ENCODE data around the gene CMSS1. TPM values are rescaled to one million over a fixed set of nuclear protein-coding genes. Genes with fewer than 3 reads are reported as not detected.

CMSS1 gene
- total and polyA plus RNA-seq, 12 donors: 16.2 to 75.6 (median 33.0) TPM

DNA sequence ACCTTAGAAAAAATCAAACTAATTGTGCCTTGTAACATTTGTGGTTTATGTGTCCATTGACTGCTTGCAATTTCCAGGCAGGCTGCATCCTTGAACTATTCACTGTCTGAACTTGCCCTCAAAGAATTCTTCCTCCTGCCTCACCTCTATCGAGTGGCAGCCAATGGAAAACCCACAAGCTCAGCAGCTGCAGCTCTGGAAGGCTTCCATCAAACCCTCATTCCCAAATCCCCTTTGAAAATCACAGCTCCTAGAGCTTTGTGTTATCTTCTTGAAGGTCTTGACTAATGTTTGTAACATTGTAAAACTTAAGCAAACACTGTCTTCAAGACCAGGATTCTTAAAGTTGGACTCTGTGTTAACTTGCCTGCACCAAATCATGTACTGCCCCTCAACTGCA lies 215.5 kb downstream of the CMSS1 start:
- Histone ChIP-seq H3K27ac (peak overlapping the region in 3 of 5 donors; percentile 24 to 50 (median 27)), H3K4me1 (replicated peaks in 1 of 2) (peaks cover 4 to 21% of the 10 kb centered on the region in 2 donors), H3K36me3 (replicated peaks in 1 of 2) (no peaks in the 10 kb centered on the region), H3K27me3 (no peaks in the 10 kb centered on the region), H3K9me3 (replicated peaks in 1 of 3) (no peaks in the 10 kb centered on the region), H3K4me3 (no peak overlapping the region)
- DNase-seq: peak in 5 of 7 donors; percentile 38 to 70 (median 57)
- intact Hi-C loops (cut with DNase I): no loop called here
- TF ChIP-seq, protein P1, sequence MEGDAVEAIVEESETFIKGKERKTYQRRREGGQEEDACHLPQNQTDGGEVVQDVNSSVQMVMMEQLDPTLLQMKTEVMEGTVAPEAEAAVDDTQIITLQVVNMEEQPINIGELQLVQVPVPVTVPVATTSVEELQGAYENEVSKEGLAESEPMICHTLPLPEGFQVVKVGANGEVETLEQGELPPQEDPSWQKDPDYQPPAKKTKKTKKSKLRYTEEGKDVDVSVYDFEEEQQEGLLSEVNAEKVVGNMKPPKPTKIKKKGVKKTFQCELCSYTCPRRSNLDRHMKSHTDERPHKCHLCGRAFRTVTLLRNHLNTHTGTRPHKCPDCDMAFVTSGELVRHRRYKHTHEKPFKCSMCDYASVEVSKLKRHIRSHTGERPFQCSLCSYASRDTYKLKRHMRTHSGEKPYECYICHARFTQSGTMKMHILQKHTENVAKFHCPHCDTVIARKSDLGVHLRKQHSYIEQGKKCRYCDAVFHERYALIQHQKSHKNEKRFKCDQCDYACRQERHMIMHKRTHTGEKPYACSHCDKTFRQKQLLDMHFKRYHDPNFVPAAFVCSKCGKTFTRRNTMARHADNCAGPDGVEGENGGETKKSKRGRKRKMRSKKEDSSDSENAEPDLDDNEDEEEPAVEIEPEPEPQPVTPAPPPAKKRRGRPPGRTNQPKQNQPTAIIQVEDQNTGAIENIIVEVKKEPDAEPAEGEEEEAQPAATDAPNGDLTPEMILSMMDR (IDR thresholded peaks at IDR 0.05): no peak
- TF ChIP-seq POLR2A (IDR thresholded peaks at IDR 0.05): no peak
- WGBS, 4 donors: 27 to 44% (median 37%) methylated on average over 1 of the region's 1 CpG

DNA sequence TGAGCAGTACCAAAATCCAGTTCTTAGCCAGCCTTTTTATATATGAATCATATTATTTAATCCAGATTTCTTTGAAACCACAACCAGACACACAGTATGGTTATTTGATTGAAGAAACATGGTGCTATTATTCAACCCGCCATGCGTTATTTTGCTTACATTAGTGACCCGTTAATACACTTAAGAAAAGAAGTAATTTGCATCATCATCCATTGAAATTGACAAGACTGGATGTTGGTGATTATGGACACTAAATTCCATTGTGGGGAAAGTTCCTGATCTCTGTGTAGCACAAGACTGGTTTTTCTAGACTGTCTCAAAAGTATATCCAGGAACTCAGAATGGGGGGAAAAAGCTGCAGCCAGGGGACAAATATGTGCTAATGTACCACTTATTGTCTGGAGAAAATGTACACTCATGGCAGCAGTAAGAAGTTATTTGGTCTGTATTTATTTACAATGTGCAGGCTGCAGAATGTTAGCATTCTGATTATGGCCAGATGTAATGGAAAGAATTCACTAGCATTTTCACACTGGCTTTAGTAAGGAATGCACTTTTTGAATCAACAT lies 216.3 kb downstream of the CMSS1 start:
- peaks cover 4 to 21% of the 10 kb centered on the region in 2 donors for H3K4me1 ChIP-seq (replicated peaks in 1 of 2)
- 95 to 98% (median 97%) methylated on average over 3 of the region's 3 CpGs for WGBS, 4 donors
- H3K4me3 ChIP-seq: no peak overlapping the region
- H3K27me3 ChIP-seq: no peaks in the 10 kb centered on the region
- no peaks in the 10 kb centered on the region for H3K9me3 ChIP-seq (replicated peaks in 1 of 3)
- H3K27ac ChIP-seq: peak overlapping the region in 1 of 5 donors; percentile 24
- intact Hi-C loops (cut with DNase I): no loop called here
- H3K36me3 ChIP-seq (replicated peaks in 1 of 2): no peaks in the 10 kb centered on the region
- no peak for DNase-seq
- no peak for TF ChIP-seq POLR2A (IDR thresholded peaks at IDR 0.05)
- TF ChIP-seq, protein P1 (IDR thresholded peaks at IDR 0.05): no peak

DNA sequence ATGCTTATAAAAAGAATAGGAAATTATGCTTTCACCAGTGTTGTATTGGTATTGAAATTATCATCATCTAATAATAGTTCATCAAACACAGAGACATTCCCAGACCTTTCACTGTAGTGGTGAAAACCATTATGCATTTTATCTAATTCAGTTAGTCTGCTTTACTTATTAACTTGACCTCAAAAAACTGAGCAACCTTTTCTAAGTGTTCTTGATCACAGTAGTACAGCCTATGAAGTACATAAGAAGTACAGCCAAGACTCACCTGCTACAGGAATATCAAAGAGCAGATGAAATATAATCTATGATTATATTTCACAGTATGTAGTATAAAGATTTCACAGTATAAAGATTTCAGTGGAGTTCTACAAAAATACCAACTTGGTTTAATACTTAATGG lies 221.4 kb downstream of the CMSS1 start:
- Histone ChIP-seq H3K27ac (no peak overlapping the region), H3K36me3 (replicated peaks in 1 of 2) (no peaks in the 10 kb centered on the region), H3K9me3 (replicated peaks in 1 of 3) (no peaks in the 10 kb centered on the region), H3K27me3 (no peaks in the 10 kb centered on the region), H3K4me1 (replicated peaks in 1 of 2) (peaks cover 29 to 43% of the 10 kb centered on the region in 2 donors), H3K4me3 (no peak overlapping the region)
- DNase-seq: no peak
- TF ChIP-seq, protein P1 (IDR thresholded peaks at IDR 0.05): no peak
- TF ChIP-seq POLR2A (IDR thresholded peaks at IDR 0.05): no peak
- intact Hi-C loops (cut with DNase I): no loop called here

DNA sequence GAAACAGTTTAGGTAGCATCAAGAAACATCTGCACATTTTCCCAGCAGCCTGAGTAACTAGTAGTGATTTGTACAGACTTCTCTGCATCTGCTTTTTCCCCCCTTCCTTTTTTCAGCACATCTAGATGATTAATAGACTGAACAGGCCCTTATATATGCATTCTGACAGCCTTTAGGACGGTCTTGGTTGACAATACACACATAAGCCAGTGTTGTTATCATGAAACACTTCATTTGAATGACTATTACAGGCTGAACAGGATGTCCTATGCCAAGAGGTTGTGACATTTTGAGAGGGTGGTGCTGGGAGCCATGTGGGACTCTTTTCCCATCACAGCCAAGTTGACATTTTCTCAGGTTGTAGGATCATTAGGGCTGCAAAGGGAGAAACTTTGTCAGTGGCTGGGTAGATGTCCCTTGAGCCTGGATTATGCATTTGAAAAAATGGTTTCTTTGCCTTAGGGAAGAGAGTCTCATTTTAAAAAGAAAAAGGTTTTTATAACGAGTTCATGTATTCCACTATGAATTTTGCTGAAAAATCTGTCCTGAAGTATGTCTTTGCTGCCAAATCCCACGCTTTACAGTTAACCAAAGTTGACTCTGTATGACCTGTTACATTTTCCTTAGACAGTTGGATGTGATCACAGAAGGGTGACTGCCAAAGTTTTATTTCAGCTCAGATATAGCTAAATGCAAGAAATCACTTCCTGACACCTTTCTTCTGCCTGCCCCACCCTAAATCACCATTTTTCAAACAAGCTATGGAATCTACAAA lies 223.0 kb downstream of the CMSS1 start:
- DNase-seq: peak in 3 of 7 donors; percentile 46 to 59 (median 48)
- H3K27ac ChIP-seq: peak overlapping the region; percentile 51 to 94 (median 85)
- TF ChIP-seq POLR2A (IDR thresholded peaks at IDR 0.05): no peak
- H3K4me1 ChIP-seq (replicated peaks in 1 of 2): peaks cover 29 to 43% of the 10 kb centered on the region in 2 donors
- no peaks in the 10 kb centered on the region for H3K27me3 ChIP-seq
- H3K36me3 ChIP-seq (replicated peaks in 1 of 2): no peaks in the 10 kb centered on the region
- 37 to 58% (median 52%) methylated on average over 3 of the region's 3 CpGs for WGBS, 4 donors
- intact Hi-C loops (cut with DNase I): no loop called here
- H3K9me3 ChIP-seq (replicated peaks in 1 of 3): no peaks in the 10 kb centered on the region
- no peak overlapping the region for H3K4me3 ChIP-seq

All from adrenal gland (tissue), 12 donors.